K562 (cell line): ENCODE data around the gene SYNPO. TPM values are rescaled to one million over a fixed set of nuclear protein-coding genes. Genes with fewer than 3 reads are reported as not detected.

Source experiments
- ATAC-seq: fragments of 200-7000 bp; cut with Tn5 transposase; 3 replicates; pipeline ENCODE4 v1.9.1; 2020; ENCODE audit warnings: moderate library complexity
- BruUV-seq: library from RNA; stranded (reverse); fragments of 400-500 nt; replicated peaks from 2 replicates; lab custom pipeline; 2021; lab: Mats Ljungman, UMichigan
- CTCF ChIA-PET: fragments of 300-600 bp; formaldehyde crosslinking; extraction: SDS; loops from one replicate; lab custom pipeline; 2021; ENCODE audit warnings: low intra/inter-chr PET ratio; lab: Yijun Ruan, JAX
- POLR2A ChIA-PET: fragments of 300-600, 350-650 bp; sonication (Branson Sonifier 250); formaldehyde crosslinking; extraction: SDS; loops from one replicate; lab custom pipeline; 2021; ENCODE audit warnings: antibody characterized with exemption, inconsistent platforms; lab: Yijun Ruan, JAX
- DNase-seq, 4 experiments: peaks; one replicate each; pipeline versions ENCODE4 v3.0.0 to v3.0.0-alpha.2; 2011 to 2018; ENCODE audit warnings: low spot score in 3 of 4, mixed read lengths in 3 of 4; ENCODE audit errors: extremely low read depth in 1 of 4
- FAIRE-seq: peaks from 2 replicates; lab custom pipeline; 2011; peaks lifted over from hg19 to GRCh38; lab: Jason Lieb, UNC
- H2AFZ ChIP-seq: 2 replicates; pipeline ENCODE4 v1.6.0; 2011; ENCODE audit warnings: low read depth, low read length, control low read depth, inconsistent platforms
- H3K27ac ChIP-seq: fragments of 200-600 bp; 3 replicates; pipeline ENCODE4 v1.8.0; 2011; ENCODE audit warnings: low read depth, mild to moderate bottlenecking, control low read depth, inconsistent platforms, low read length, moderate library complexity, mixed read lengths; ENCODE audit errors: extremely low read depth
- H3K27me3 ChIP-seq, 2 experiments: fragments of 300-600 bp in 1 of 2; 2 replicates in 1 of 2; 3 replicates in 1 of 2; pipeline versions ENCODE4 v1.6.0 to v1.8.0; 2011; ENCODE audit warnings: inconsistent platforms in 2 of 2, low read length in 2 of 2, mild to moderate bottlenecking in 1 of 2, mixed read lengths in 1 of 2, moderate library complexity in 1 of 2; ENCODE audit not compliant: control insufficient read depth in 2 of 2, insufficient read depth in 2 of 2
- H3K36me3 ChIP-seq: fragments of 300-600 bp; 3 replicates; pipeline ENCODE4 v1.8.0; 2011; ENCODE audit warnings: mild to moderate bottlenecking, low read length, inconsistent platforms; ENCODE audit not compliant: control insufficient read depth, insufficient read depth
- H3K4me1 ChIP-seq, 2 experiments: fragments of 200-600 bp in 1 of 2; replicated peaks in 1 of 2; 2 replicates in 1 of 2; 3 replicates in 1 of 2; pipeline versions ENCODE4 v1.5.1 to v1.8.0; 2011; ENCODE audit warnings: inconsistent platforms in 2 of 2, low read length in 2 of 2, mild to moderate bottlenecking in 1 of 2, mixed read lengths in 1 of 2, moderate library complexity in 1 of 2; ENCODE audit not compliant: control insufficient read depth in 2 of 2, insufficient read depth in 2 of 2
- H3K4me2 ChIP-seq: 2 replicates; pipeline ENCODE4 v1.6.1; 2011; ENCODE audit warnings: low read length, control low read depth, inconsistent platforms, mixed read lengths; ENCODE audit not compliant: insufficient read depth
- H3K4me3 ChIP-seq: fragments of 200-600 bp; sonication (generic), shearing (Covaris generic); 2 replicates; pipeline ENCODE4 v1.5.1; 2016; ENCODE audit warnings: control low read depth, inconsistent platforms
- H3K79me2 ChIP-seq: fragments of 200-600 bp; 3 replicates; pipeline ENCODE4 v1.8.0; 2011; ENCODE audit warnings: low read length, inconsistent platforms; ENCODE audit not compliant: control insufficient read depth, insufficient read depth
- H3K9ac ChIP-seq, 2 experiments: 2 replicates each; pipeline versions ENCODE4 v1.6.0 to v1.6.1; 2011; ENCODE audit warnings: low read depth in 2 of 2, low read length in 2 of 2, control low read depth in 1 of 2, inconsistent platforms in 1 of 2, mild to moderate bottlenecking in 1 of 2, mixed read lengths in 1 of 2; ENCODE audit not compliant: insufficient read depth in 1 of 2
- H3K9me1 ChIP-seq: one replicate; pipeline ENCODE4 v1.6.0; 2011; ENCODE audit warnings: inconsistent platforms, mild to moderate bottlenecking, low read length, moderate library complexity; ENCODE audit not compliant: control insufficient read depth, insufficient read depth
- H3K9me3 ChIP-seq: replicated peaks from 2 replicates; pipeline ENCODE4 v1.5.1; 2011; ENCODE audit warnings: low read depth, low read length, inconsistent platforms; ENCODE audit not compliant: control insufficient read depth, insufficient read depth
- H4K20me1 ChIP-seq: replicated peaks from 2 replicates; pipeline ENCODE4 v1.6.1; 2011; ENCODE audit warnings: low read length, inconsistent platforms, mixed read lengths; ENCODE audit not compliant: control insufficient read depth, insufficient read depth
- BACH1 ChIP-seq: fragments of 200-800 bp; sonication (Bioruptor generic); IDR thresholded peaks from 2 replicates; pipeline ENCODE4 v1.6.1; 2016; ENCODE audit warnings: missing genetic modification characterization, missing compliant biosample characterization
- C11orf30 ChIP-seq: fragments of 450-650 bp; IDR thresholded peaks from 2 replicates; pipeline ENCODE4 v1.6.1; 2016; ENCODE audit warnings: low read depth, mild to moderate bottlenecking
- ELF4 ChIP-seq: fragments of 450-650 bp; formaldehyde crosslinking; IDR thresholded peaks from 2 replicates; pipeline ENCODE4 v1.4.0; 2022; ENCODE audit warnings: missing genetic modification characterization
- PTRF ChIP-seq: fragments of 450-650 bp; IDR thresholded peaks from 2 replicates; pipeline ENCODE4 v1.6.1; 2016; ENCODE audit warnings: mild to moderate bottlenecking, missing genetic modification characterization, missing compliant biosample characterization
- SMARCB1 ChIP-seq: IDR thresholded peaks from 2 replicates; pipeline ENCODE4 v1.6.1; 2011; ENCODE audit warnings: improper control_type of control experiment, low read depth; ENCODE audit not compliant: insufficient read length
- SREBF1 ChIP-seq: fragments of 150-350 bp; IDR thresholded peaks from 2 replicates; pipeline ENCODE4 v1.6.1; 2014; ENCODE audit warnings: antibody characterized with exemption, low read depth, low read length, borderline replicate concordance
- TAF7 ChIP-seq: fragments of 450-650 bp; IDR thresholded peaks from 2 replicates; pipeline ENCODE4 v1.6.1; 2016; ENCODE audit warnings: missing genetic modification characterization, missing compliant biosample characterization
- TAL1 ChIP-seq: fragments of 450-650 bp; IDR thresholded peaks from 2 replicates; pipeline ENCODE4 v1.6.1; 2016; ENCODE audit warnings: mild to moderate bottlenecking
- U2AF1 ChIP-seq: fragments of 200-400 bp; formaldehyde crosslinking; optimal IDR thresholded peaks from 2 replicates; pipeline ENCODE3; 2017; ENCODE audit warnings: mild to moderate bottlenecking, low read depth, low read length, moderate library complexity
- YBX1 ChIP-seq: fragments of 450-650 bp; IDR thresholded peaks from 2 replicates; pipeline ENCODE4 v1.7.1; 2016; ENCODE audit warnings: mild to moderate bottlenecking
- ZNF197 ChIP-seq: fragments of 200-800 bp; sonication (Bioruptor generic); IDR thresholded peaks from 2 replicates; pipeline ENCODE4 v1.6.1; 2016; ENCODE audit warnings: low read depth, missing genetic modification characterization, missing compliant biosample characterization
- ZNF57 ChIP-seq: fragments of 450-650 bp; formaldehyde crosslinking; IDR thresholded peaks from 2 replicates; pipeline ENCODE4 v1.4.0; 2020; ENCODE audit warnings: mild to moderate bottlenecking, moderate library complexity
- ZNF830 ChIP-seq: fragments of 250-450 bp; sonication (Bioruptor Pico); IDR thresholded peaks from 2 replicates; pipeline ENCODE4 v1.5.0; 2021; ENCODE audit warnings: mild to moderate bottlenecking
- WGBS: fragments of 100-300 bp; shearing (Covaris generic); methylation state at CpG from one replicate; pipeline ENCODE4 v1.1.6; 2016; ENCODE audit warnings: low coverage, mixed read lengths; ENCODE audit not compliant: insufficient coverage; ENCODE audit errors: missing lambda C conversion rate; 5-methylcytosine and 5-hydroxymethylcytosine counted together
- in situ Hi-C: fragments of 300-500 bp; cut with MboI; formaldehyde crosslinking; loops from 4 replicates; pipeline ENCODE4 v1.15.0; 2018; ENCODE audit warnings: inconsistent platforms, mixed read lengths
- intact Hi-C: fragments of 100-400 bp; cut with micrococcal nuclease; formaldehyde crosslinking; loops from 2 replicates; pipeline ENCODE4 v1.14.2; 2022
- polyA plus RNA-seq, 8 experiments: library from polyadenylated mRNA; depleted of rRNA in 4 of 8; stranded (reverse) in 5 of 8; unstranded in 3 of 8; fragments of >200 nt; fragmentation: Nextera tagmentation in 2 of 8; fragmentation: Illumina TruSeq in 1 of 8; extraction: Ambion mirVana in 2 of 8; extraction: Trizol in 1 of 8; gene quantifications; 2 replicates each; pipeline versions ENCODE4 v1.2.1 to v1.2.3, GENCODE V29; 2011 to 2014; ENCODE audit warnings: inconsistent platforms in 1 of 8, missing spikeins in 1 of 8
- total RNA-seq, 7 experiments: library from RNA; depleted of rRNA in 6 of 7; stranded (reverse); fragments of >200 nt in 6 of 7; fragmentation: Illumina TruSeq in 2 of 7; extraction: Trizol in 2 of 7; gene quantifications; 2 replicates each; pipeline versions ENCODE4 v1.2.1 to v1.2.3, GENCODE V29; 2011 to 2021; ENCODE audit warnings: low replicate concordance in 1 of 7
- TF ChIP-seq, protein P1 (sequence below): fragments of 250-450 bp; sonication (Bioruptor Pico); IDR thresholded peaks from 2 replicates; pipeline ENCODE4 v1.5.0; 2022; ENCODE audit warnings: mild to moderate bottlenecking
- TF ChIP-seq, protein P2 (sequence below): IDR thresholded peaks from 2 replicates; pipeline ENCODE4 v1.6.1; 2014; ENCODE audit warnings: antibody characterized with exemption
- TF ChIP-seq, protein P3 (sequence below), 2 experiments: fragments of 450-650 bp in 1 of 2; sonication (generic) in 1 of 2; formaldehyde crosslinking in 1 of 2; IDR thresholded peaks in 1 of 2; conservative IDR thresholded peaks in 1 of 2; 2 replicates each; pipeline versions ENCODE4 v1.6.1 to v1.8.1; 2016 to 2023; ENCODE audit warnings: mild to moderate bottlenecking in 2 of 2, moderate library complexity in 2 of 2, inconsistent platforms in 1 of 2, missing genetic modification reagents in 1 of 2
- TF ChIP-seq, protein P4 (sequence below), 2 experiments: IDR thresholded peaks; 2 replicates each; pipeline ENCODE4 v1.6.1; 2011; ENCODE audit warnings: borderline replicate concordance in 1 of 2, control low read depth in 1 of 2, low read depth in 1 of 2, low read length in 1 of 2, mild to moderate bottlenecking in 1 of 2, mixed read lengths in 1 of 2, moderate library complexity in 1 of 2; ENCODE audit not compliant: insufficient read depth in 1 of 2, insufficient read length in 1 of 2, poor library complexity in 1 of 2, severe bottlenecking in 1 of 2; ENCODE audit errors: extremely low read depth in 1 of 2

Gene SYNPO
- total and polyA plus RNA-seq, 9 of the 15 experiments (the other 6 are each of a cell fraction or from before 2014, with no cell fraction given), result 0.01 to 0.31 (median 0.03) TPM; not detected in 4

DNA sequence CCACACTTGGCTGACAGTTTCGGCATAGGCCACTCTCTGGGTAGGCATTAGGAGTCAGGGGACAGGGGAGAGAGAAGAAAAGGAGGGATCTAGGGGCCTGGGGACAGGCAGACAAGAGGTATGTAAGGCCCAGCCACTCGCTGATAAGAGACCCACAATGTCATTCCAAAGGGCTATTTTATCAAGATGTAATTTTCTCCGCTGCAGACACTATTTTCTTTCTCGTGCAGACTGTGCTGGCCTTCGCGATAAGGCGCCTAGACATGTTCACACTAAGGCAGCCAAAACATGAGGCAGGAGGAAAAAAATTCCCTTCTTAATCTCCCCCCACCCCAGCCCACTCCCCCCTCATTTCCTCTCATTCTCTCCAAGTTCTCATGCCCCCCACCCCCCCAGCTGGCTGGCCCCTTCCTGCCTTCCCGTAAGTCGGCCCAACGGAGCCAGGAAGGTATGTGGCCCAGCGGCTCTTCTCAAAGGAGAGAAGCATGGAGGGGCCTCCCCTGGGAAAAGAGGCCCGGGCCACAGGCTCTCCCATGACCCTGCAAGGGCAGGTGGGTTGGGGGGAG lies 44.9 kb upstream of the SYNPO start:
- ATAC-seq (peak; percentile 88), DNase-seq (peak; percentile 76 to 82 (median 80)), FAIRE-seq (peak; percentile 86)
- Histone ChIP-seq H3K79me2 (no peaks in the 10 kb centered on the region), H3K4me2 (peak overlapping the region; percentile 53; the same call in 1 of the 2 replicates), H3K27ac (no peak overlapping the region), H3K4me1 (peaks cover 13 to 19% of the 10 kb centered on the region in 2 experiments; a peak in 4 of 5 replicates), H4K20me1 (peaks cover 8% of the 10 kb centered on the region), H3K9me1 (no peaks in the 10 kb centered on the region), H3K27me3 (peaks cover 19 to 53% of the 10 kb centered on the region in 2 experiments), H3K36me3 (no peaks in the 10 kb centered on the region), H3K4me3 (no peak overlapping the region), H3K9ac (no peak overlapping the region; a peak in 1 of 4 replicates), H3K9me3 (no peaks in the 10 kb centered on the region), H2AFZ (no peak overlapping the region)
- in situ Hi-C loops (no loop called here), intact Hi-C loops (no loop called here)
- ChIA-PET CTCF (no interaction called here), POLR2A (no interaction called here)
- WGBS, result 0% methylated on average over 12 of the region's 12 CpGs
- no TSS peak for BruUV-seq
- TF ChIP-seq YBX1 (no peak), TAL1 (peak; percentile 90), PTRF (tag) (no peak), ZNF830 (no peak), C11orf30 (no peak), BACH1 (tag) (no peak), ZNF57 (CRISPR knock-in tag) (no peak), SMARCB1 (no peak), U2AF1 (no peak), SREBF1 (no peak), ZNF197 (peak; percentile 73; the same call in 1 of the 2 replicates), TAF7 (tag) (no peak), ELF4 (CRISPR knock-in tag) (0 out of 2 replicates have a peak, but pooled peaks have one; percentile 31)
- TF ChIP-seq, protein P1, sequence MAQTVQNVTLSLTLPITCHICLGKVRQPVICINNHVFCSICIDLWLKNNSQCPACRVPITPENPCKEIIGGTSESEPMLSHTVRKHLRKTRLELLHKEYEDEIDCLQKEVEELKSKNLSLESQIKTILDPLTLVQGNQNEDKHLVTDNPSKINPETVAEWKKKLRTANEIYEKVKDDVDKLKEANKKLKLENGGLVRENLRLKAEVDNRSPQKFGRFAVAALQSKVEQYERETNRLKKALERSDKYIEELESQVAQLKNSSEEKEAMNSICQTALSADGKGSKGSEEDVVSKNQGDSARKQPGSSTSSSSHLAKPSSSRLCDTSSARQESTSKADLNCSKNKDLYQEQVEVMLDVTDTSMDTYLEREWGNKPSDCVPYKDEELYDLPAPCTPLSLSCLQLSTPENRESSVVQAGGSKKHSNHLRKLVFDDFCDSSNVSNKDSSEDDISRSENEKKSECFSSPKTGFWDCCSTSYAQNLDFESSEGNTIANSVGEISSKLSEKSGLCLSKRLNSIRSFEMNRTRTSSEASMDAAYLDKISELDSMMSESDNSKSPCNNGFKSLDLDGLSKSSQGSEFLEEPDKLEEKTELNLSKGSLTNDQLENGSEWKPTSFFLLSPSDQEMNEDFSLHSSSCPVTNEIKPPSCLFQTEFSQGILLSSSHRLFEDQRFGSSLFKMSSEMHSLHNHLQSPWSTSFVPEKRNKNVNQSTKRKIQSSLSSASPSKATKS (CRISPR knock-in tag), result no peak
- TF ChIP-seq, protein P2, sequence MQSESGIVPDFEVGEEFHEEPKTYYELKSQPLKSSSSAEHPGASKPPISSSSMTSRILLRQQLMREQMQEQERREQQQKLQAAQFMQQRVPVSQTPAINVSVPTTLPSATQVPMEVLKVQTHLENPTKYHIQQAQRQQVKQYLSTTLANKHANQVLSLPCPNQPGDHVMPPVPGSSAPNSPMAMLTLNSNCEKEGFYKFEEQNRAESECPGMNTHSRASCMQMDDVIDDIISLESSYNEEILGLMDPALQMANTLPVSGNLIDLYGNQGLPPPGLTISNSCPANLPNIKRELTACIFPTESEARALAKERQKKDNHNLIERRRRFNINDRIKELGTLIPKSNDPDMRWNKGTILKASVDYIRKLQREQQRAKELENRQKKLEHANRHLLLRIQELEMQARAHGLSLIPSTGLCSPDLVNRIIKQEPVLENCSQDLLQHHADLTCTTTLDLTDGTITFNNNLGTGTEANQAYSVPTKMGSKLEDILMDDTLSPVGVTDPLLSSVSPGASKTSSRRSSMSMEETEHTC, result no peak
- TF ChIP-seq, protein P3, sequence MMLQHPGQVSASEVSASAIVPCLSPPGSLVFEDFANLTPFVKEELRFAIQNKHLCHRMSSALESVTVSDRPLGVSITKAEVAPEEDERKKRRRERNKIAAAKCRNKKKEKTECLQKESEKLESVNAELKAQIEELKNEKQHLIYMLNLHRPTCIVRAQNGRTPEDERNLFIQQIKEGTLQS (IDR thresholded peaks at IDR 0.05), result no peak
- TF ChIP-seq, protein P3 (CRISPR knock-in tag; conservative IDR thresholded peaks at IDR 0.05), result no peak
- TF ChIP-seq, protein P4, sequence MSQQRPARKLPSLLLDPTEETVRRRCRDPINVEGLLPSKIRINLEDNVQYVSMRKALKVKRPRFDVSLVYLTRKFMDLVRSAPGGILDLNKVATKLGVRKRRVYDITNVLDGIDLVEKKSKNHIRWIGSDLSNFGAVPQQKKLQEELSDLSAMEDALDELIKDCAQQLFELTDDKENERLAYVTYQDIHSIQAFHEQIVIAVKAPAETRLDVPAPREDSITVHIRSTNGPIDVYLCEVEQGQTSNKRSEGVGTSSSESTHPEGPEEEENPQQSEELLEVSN (IDR thresholded peaks at IDR 0.05; ENCODE audit: borderline replicate concordance in 1 of 2, extremely low read depth in 1 of 2, insufficient read depth in 1 of 2, insufficient read length in 1 of 2, low read depth in 1 of 2, low read length in 1 of 2, poor library complexity in 1 of 2, severe bottlenecking in 1 of 2), result peak in 1 of 2 experiments; percentile 57
